SJSA1 (cell line): Measurements from ENCODE around the gene CHID1. TPM values are rescaled to one million over a fixed set of nuclear protein-coding genes. Genes with fewer than 3 reads are reported as not detected.

Source experiments
- DNase-seq, 2 experiments: peaks; one replicate each; pipeline ENCODE4 v3.0.0-alpha.2; 2015 to 2020; ENCODE audit warnings: low spot score in 2 of 2, low read depth in 1 of 2
- H3K27ac ChIP-seq: fragments of 250-450 bp; sonication (Bioruptor Pico); 2 replicates; pipeline ENCODE4 v1.5.1; 2020; ENCODE audit warnings: mild to moderate bottlenecking, moderate library complexity
- H3K27me3 ChIP-seq: fragments of 250-450 bp; sonication (Bioruptor Pico); replicated peaks from 2 replicates; pipeline ENCODE4 v1.5.1; 2020; ENCODE audit warnings: mild to moderate bottlenecking, moderate library complexity
- H3K36me3 ChIP-seq: fragments of 250-450 bp; sonication (Bioruptor Pico); 2 replicates; pipeline ENCODE4 v1.5.1; 2020; ENCODE audit warnings: mild to moderate bottlenecking
- H3K4me1 ChIP-seq: fragments of 250-450 bp; sonication (Bioruptor Pico); replicated peaks from 2 replicates; pipeline ENCODE4 v1.6.1; 2021; ENCODE audit warnings: mild to moderate bottlenecking
- H3K4me3 ChIP-seq: fragments of 250-450 bp; sonication (Bioruptor Pico); 2 replicates; pipeline ENCODE4 v1.5.1; 2020; ENCODE audit warnings: mild to moderate bottlenecking
- H3K9me3 ChIP-seq: fragments of 250-450 bp; sonication (Bioruptor Pico); replicated peaks from 2 replicates; pipeline ENCODE4 v1.5.1; 2020; ENCODE audit warnings: mild to moderate bottlenecking
- total RNA-seq: library from RNA; depleted of rRNA; stranded (reverse); fragments of >200 nt; shearing (Covaris generic); gene quantifications from 2 replicates; pipeline ENCODE4 v1.2.3, GENCODE V29; 2014

CHID1 gene
- total RNA-seq, 1 experiment from 2014 or later: 22.1 TPM

DNA sequence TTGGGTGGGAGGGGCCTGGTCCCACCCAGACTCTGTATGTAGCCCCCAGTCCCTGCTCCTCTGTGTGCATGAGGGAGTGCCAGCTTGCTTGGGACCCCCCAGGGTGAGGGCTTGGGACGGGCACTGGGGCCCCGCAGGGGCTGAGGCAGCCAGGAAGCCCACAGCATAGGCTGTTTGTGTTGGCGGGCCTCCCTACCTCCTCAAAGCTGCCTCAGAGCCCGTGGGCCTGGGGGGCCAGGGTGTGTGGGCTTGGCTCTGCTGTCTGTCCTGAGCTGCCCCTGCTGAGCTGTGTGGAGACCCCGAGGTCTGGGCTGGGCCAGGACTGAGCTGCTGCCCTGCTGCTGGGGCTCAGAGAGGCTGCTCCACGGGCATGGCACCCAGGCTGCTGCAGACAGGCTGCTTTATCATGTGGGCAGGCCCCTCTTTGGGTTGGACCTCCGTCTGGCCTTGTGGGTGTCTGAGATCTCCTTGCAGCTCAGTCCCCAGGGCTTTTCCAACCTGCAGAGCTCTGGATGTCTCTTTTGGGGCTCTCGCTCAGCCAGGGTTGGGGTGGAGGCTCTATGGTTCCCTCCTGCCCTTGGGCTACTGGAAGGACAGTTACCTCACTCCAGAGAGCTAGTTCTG, 64.6 kb downstream of the CHID1 start:
- DNase-seq: peak; percentile 28 to 52
- H3K36me3 ChIP-seq: peaks cover 21% of the 10 kb centered on the region
- H3K27me3 ChIP-seq: no peaks in the 10 kb centered on the region
- no peak overlapping the region for H3K27ac ChIP-seq
- H3K4me3 ChIP-seq: no peak overlapping the region
- H3K9me3 ChIP-seq: no peaks in the 10 kb centered on the region
- H3K4me1 ChIP-seq: peaks cover 31% of the 10 kb centered on the region

DNA sequence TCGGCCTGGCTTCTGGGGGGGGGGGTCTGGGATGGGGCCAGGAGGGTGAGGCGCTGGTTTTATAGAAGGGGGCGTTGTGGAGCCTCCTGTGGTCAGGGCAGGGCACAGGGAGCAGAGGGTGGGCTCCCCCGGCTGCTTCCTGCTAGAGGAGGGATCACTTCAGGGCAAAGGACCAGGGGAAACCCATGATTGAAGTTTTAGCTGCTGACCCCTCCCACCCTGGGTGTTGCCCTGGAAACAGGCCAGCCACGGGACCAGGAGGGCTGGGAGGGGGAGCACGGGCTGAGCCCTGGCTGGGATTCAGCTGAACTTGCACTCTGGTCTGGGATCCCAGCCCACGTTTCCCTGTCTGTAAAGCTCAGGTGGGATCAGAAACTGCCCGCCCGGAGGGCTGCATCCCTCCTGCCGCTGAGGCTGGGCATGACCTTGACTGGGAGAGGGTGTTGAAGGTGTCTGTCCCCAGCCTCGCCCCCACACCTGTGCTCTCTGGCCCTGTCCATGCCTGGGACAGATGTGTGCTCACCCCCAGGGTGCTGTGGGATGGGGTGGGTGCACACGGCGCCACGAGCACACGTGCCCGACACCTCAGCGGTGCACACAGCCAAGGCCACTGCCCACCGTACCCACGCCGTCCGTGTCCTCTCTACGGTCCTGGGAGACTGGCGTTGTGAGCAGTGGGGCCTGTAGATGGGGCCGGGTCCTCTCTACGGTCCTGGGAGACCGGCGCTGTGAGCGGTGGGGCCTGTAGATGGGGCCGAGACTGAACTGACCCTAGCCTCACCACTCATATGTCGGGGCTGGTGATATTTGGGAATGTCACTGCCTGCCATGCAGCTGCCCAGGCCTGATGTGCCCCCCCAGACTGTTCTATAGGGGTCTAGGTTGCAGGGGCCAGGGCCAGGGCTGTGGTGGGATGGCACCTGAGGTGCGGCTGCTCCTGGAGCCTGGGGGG, 65.6 kb downstream of the CHID1 start:
- peak overlapping the region; percentile 100 for H3K27ac ChIP-seq
- peak; percentile 78 to 86 for DNase-seq
- H3K27me3 ChIP-seq: no peaks in the 10 kb centered on the region
- no peaks in the 10 kb centered on the region for H3K9me3 ChIP-seq
- peaks cover 27% of the 10 kb centered on the region for H3K36me3 ChIP-seq
- H3K4me1 ChIP-seq: peaks cover 35% of the 10 kb centered on the region
- peak overlapping the region; percentile 95 for H3K4me3 ChIP-seq

- H3K27ac ChIP-seq: peak overlapping the region; percentile 100
- H3K27me3 ChIP-seq: no peaks in the 10 kb centered on the region
- H3K9me3 ChIP-seq: no peaks in the 10 kb centered on the region
- H3K4me3 ChIP-seq: peak overlapping the region; percentile 95
- peak; percentile 81 to 92 for DNase-seq
- peaks cover 35% of the 10 kb centered on the region for H3K4me1 ChIP-seq
- peaks cover 37% of the 10 kb centered on the region for H3K36me3 ChIP-seq
Observed at GRCh38 chr11:843818-844692, 66.6 kb downstream of the CHID1 start.

- Histone ChIP-seq H3K27me3 (no peaks in the 10 kb centered on the region), H3K27ac (peak overlapping the region; percentile 100), H3K4me3 (peak overlapping the region; percentile 95), H3K9me3 (no peaks in the 10 kb centered on the region), H3K36me3 (peaks cover 42% of the 10 kb centered on the region), H3K4me1 (peaks cover 35% of the 10 kb centered on the region)
- DNase-seq: peak in 1 of 2 experiments; percentile 25
Observed at GRCh38 chr11:843086-843734, 67.4 kb downstream of the CHID1 start.

DNA sequence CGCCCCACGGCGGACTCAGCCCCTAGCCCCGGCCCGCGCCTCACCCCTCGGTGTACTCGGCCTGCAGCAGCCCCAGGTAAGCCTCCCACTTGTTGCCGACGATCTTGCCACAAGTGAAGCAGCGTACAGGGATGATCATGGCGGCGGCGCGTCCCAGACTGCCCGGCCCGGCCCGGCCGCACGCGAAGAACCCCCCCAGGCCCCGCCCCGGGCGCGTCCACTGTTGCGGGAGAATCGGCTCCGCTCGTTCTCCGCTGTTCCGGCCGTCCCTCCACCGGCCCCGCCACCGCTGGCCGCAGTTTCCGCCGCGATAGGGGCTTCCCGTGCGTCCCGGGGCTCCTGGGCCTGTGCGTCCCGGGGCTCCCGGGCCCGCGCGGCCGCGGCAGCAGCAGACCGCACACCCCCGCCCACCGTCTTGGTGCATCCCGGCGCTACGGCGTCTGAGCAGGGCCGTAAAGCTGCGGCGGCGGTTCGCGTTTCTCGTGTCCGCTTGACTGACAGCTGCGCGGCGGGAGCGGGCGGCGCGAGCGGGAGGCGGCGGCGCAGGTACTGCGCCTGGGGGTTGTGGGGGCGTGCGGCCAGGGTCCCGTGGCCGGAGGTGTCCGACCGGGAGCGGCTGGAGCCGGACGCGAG, 68.1 kb downstream of the CHID1 start, which contains the start of the genes POLR2L and TSPAN4:
POLR2L (minus strand) TSS at position 160 of the 633 bp plus-strand sequence; CDS start at position 139, 21 bp downstream.
TSPAN4 (plus strand) TSS at position 483 of the 633 bp plus-strand sequence. CDS start 7,453 bp downstream, outside the sequence.
- Histone ChIP-seq H3K9me3 (no peaks in the 10 kb centered on the region), H3K4me3 (peak within 1 kb of the TSS; percentile 95), H3K36me3 (peaks cover 48% of the 10 kb centered on the region), H3K27ac (peak within 1 kb of the TSS; percentile 100), H3K4me1 (peaks cover 38% of the 10 kb centered on the region), H3K27me3 (no peaks in the 10 kb centered on the region)
- DNase-seq: peak; percentile 80 to 82

DNA sequence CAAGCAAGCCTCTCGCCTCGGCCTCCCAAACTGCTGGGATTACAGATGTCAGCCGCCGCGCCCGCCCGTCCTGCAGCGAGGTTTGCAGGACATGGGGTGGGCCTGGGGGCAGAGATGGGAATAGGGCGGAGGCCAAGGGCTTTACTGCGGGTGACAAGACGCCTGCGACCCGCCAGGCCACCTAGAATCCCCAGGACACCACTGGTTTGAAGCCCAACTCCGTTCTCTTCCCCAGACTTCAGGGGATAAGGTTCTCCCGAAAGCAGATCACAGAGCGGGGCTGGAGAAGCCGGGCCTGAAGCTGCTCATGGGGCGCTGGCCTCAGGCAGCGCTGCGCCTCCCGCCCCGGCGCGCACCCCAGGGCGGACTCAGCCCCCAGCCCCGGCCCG, 68.6 kb downstream of the CHID1 start:
- peak in 1 of 2 experiments; percentile 25 for DNase-seq
- H3K27ac ChIP-seq: peak overlapping the region; percentile 100
- no peaks in the 10 kb centered on the region for H3K9me3 ChIP-seq
- H3K4me3 ChIP-seq: peak overlapping the region; percentile 95
- H3K36me3 ChIP-seq: peaks cover 53% of the 10 kb centered on the region
- no peaks in the 10 kb centered on the region for H3K27me3 ChIP-seq
- peaks cover 38% of the 10 kb centered on the region for H3K4me1 ChIP-seq

DNA sequence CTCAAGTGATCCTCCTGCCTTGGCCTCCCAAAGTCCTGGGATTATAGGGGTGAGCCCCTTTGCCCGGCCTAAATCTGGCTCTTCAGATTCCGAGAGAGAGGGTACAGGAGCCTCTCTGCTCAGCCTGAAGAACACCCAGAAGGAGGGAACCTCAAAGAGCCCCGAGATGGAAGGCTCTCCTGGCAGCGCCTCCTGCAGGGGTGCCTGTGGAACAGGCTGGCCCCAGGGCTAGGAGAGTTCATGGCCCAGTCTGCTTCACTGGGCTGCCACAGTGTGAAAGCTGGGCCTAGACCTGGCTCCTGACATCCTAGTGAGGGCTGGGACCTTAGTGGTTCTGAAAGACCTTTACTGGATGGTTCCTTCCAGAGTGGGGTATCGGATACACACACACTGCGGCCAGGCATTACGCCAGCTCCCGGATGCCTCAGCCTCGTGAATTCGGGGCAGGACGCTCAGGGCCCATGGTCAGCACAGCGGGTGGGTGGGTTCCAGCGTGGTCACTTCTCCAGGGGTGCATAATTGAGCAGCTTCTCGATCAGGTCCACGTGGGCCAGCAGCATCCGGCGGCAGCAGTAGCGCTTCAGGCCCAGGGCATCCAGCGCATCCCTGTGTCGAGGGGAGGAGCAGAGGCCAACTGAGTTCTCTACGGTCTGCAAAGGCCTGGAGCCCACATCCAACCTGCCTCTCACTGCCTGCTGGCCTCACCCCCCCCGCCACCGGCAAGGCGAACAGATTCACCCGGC, 70.6 kb downstream of the CHID1 start:
- no peak overlapping the region for H3K27ac ChIP-seq

GRCh38 chr11:839280-839623, 71.4 kb downstream of the CHID1 start:
- Histone ChIP-seq H3K36me3 (peaks cover 62% of the 10 kb centered on the region), H3K4me1 (peaks cover 28% of the 10 kb centered on the region), H3K27me3 (no peaks in the 10 kb centered on the region), H3K9me3 (no peaks in the 10 kb centered on the region), H3K4me3 (no peak overlapping the region), H3K27ac (no peak overlapping the region)
- no peak for DNase-seq

More for the DNA sequence above, 70.6 kb downstream of the CHID1 start:
- no peaks in the 10 kb centered on the region for H3K9me3 ChIP-seq
- no peak for DNase-seq
- H3K36me3 ChIP-seq: peaks cover 62% of the 10 kb centered on the region
- peaks cover 26% of the 10 kb centered on the region for H3K4me1 ChIP-seq
- H3K4me3 ChIP-seq: no peak overlapping the region
- no peaks in the 10 kb centered on the region for H3K27me3 ChIP-seq

- no peaks in the 10 kb centered on the region for H3K9me3 ChIP-seq
- peaks cover 64% of the 10 kb centered on the region for H3K36me3 ChIP-seq
- H3K27ac ChIP-seq: no peak overlapping the region
- H3K27me3 ChIP-seq: no peaks in the 10 kb centered on the region
- H3K4me1 ChIP-seq: peaks cover 29% of the 10 kb centered on the region
- no peak overlapping the region for H3K4me3 ChIP-seq
- DNase-seq: no peak
Observed at GRCh38 chr11:838441-839279, 72.0 kb downstream of the CHID1 start.

GRCh38 chr11:837990-838307, 72.7 kb downstream of the CHID1 start:
- Histone ChIP-seq H3K27me3 (no peaks in the 10 kb centered on the region), H3K36me3 (peaks cover 67% of the 10 kb centered on the region), H3K27ac (no peak overlapping the region), H3K9me3 (no peaks in the 10 kb centered on the region), H3K4me1 (peaks cover 31% of the 10 kb centered on the region), H3K4me3 (no peak overlapping the region)
- no peak for DNase-seq

DNA sequence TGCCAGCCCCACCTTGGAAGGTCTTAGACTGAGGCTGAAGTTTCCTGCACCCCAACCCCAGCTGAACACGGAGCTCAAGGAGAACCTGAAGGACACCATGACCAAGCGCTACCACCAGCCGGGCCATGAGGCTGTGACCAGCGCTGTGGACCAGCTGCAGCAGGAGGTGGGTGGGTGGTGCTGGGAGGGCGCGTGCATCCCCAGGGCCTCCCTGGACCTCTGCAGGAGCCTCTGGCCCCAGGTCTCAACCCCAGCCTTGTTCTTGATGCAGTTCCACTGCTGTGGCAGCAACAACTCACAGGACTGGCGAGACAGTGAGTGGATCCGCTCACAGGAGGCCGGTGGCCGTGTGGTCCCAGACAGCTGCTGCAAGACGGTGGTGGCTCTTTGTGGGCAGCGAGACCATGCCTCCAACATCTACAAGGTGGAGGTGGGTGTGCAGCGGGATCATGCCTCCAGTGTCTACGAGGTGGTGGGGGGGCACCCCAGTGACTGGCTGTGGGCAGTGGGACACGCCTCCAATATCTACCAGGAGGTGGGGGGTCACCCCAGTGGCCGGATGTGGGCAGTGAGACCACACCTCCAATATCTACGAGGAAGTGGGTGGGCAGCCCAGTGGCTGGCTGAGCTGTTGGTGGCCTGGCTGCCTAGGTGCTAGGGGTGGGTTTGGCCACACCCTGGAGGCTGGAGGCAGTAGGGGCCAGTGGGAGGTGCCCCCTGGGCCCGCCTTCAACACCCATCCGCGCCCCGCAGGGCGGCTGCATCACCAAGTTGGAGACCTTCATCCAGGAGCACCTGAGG, 73.2 kb downstream of the CHID1 start:
- Histone ChIP-seq H3K27me3 (no peaks in the 10 kb centered on the region), H3K4me3 (no peak overlapping the region), H3K27ac (no peak overlapping the region), H3K9me3 (no peaks in the 10 kb centered on the region), H3K36me3 (peaks cover 64% of the 10 kb centered on the region), H3K4me1 (peaks cover 34% of the 10 kb centered on the region)
- no peak for DNase-seq
